HCT116 (cell line): ENCODE data around the gene ADRA2A. TPM values are rescaled to one million over a fixed set of nuclear protein-coding genes. Genes with fewer than 3 reads are reported as not detected.

Source experiments
- ATAC-seq: fragments of 200-7000 bp; cut with Tn5 transposase; 2 replicates; pipeline ENCODE4 v1.9.1; 2020; ENCODE audit warnings: mild to moderate bottlenecking, moderate library complexity
- BruUV-seq: library from RNA; stranded (reverse); fragments of 400-500 nt; replicated peaks from 2 replicates; lab custom pipeline; 2021; lab: Mats Ljungman, UMichigan
- CTCF ChIA-PET: fragments of 300-600 bp; sonication (Branson Sonifier 250); formaldehyde crosslinking; loops from one replicate; lab custom pipeline; 2021; ENCODE audit warnings: antibody characterized with exemption; lab: Charles Lee
- POLR2A ChIA-PET: fragments of 300-600, 350-600 bp; sonication (Branson Sonifier 250); formaldehyde crosslinking; loops from one replicate; lab custom pipeline; 2021; ENCODE audit warnings: antibody characterized with exemption; lab: Charles Lee
- RAD21 ChIA-PET, 2 experiments: fragments of 300-600 bp; sonication (Branson Sonifier 250); formaldehyde crosslinking; loops; one replicate each; lab custom pipeline; 2023; ENCODE audit warnings: low total read pairs in 2 of 2; ENCODE audit not compliant: uncharacterized antibody in 2 of 2, unreplicated experiment in 2 of 2, low non-redundant PET in 1 of 2; lab: Charles Lee
- DNase-seq: peaks from one replicate; pipeline ENCODE4 v3.0.0-alpha.2; 2010; ENCODE audit warnings: low read depth, low spot score
- H2AFZ ChIP-seq: fragments of 200-600 bp; shearing (Covaris generic), sonication (generic); 2 replicates; pipeline ENCODE4 v1.6.1; 2017; ENCODE audit warnings: low read depth, mixed run types, mixed read lengths, antibody characterized with exemption, low read length; ENCODE audit not compliant: poor library complexity, severe bottlenecking
- H3K27ac ChIP-seq: 2 replicates; pipeline ENCODE4 v1.5.1; 2012; ENCODE audit warnings: low read depth, low read length
- H3K27me3 ChIP-seq: fragments of 200-600 bp; sonication (generic); 2 replicates; pipeline ENCODE4 v1.6.1; 2016; ENCODE audit warnings: mixed run types, low read length, mixed read lengths; ENCODE audit not compliant: insufficient read depth
- H3K36me3 ChIP-seq, 2 experiments: fragments of 200-500 bp in 1 of 2; fragments of 200-600 bp in 1 of 2; sonication (Bioruptor generic) in 1 of 2; sonication (generic) in 1 of 2; 2 replicates each; pipeline versions ENCODE4 v1.5.1 to v1.6.1; 2014 to 2016; ENCODE audit warnings: low read length in 2 of 2, inconsistent platforms in 1 of 2, mixed read lengths in 1 of 2, mixed run types in 1 of 2; ENCODE audit not compliant: insufficient read depth in 2 of 2, control insufficient read depth in 1 of 2
- H3K4me1 ChIP-seq, 2 experiments: fragments of 200-600 bp in 1 of 2; sonication (generic) in 1 of 2; 2 replicates each; pipeline versions ENCODE4 v1.5.1 to v1.6.1; 2012 to 2017; ENCODE audit warnings: low read length in 2 of 2, inconsistent platforms in 1 of 2, mild to moderate bottlenecking in 1 of 2, mixed read lengths in 1 of 2, mixed run types in 1 of 2, moderate library complexity in 1 of 2; ENCODE audit not compliant: insufficient read depth in 2 of 2, control insufficient read depth in 1 of 2
- H3K4me2 ChIP-seq: fragments of 200-600 bp; sonication (generic); 2 replicates; pipeline ENCODE4 v1.6.1; 2017; ENCODE audit warnings: mixed run types, low read length, mixed read lengths
- H3K4me3 ChIP-seq, 2 experiments: fragments of 200-600 bp in 1 of 2; sonication (generic) in 1 of 2; replicated peaks in 1 of 2; 2 replicates each; pipeline ENCODE4 v1.5.1; 2011 to 2016; ENCODE audit warnings: low read length in 2 of 2, control low read depth in 1 of 2, low read depth in 1 of 2, mild to moderate bottlenecking in 1 of 2, mixed read lengths in 1 of 2, mixed run types in 1 of 2
- H3K79me2 ChIP-seq: fragments of 200-600 bp; sonication (generic); 2 replicates; pipeline ENCODE4 v1.6.1; 2017; ENCODE audit warnings: mild to moderate bottlenecking, mixed run types, low read length, moderate library complexity, mixed read lengths; ENCODE audit not compliant: insufficient read depth
- H3K9ac ChIP-seq: fragments of 200-600 bp; sonication (generic); 2 replicates; pipeline ENCODE4 v1.6.1; 2016; ENCODE audit warnings: low read length, mixed read lengths
- H3K9me2 ChIP-seq: fragments of 200-600 bp; sonication (generic), shearing (Covaris generic); 2 replicates; pipeline ENCODE4 v1.6.1; 2017; ENCODE audit warnings: mixed run types, mild to moderate bottlenecking, moderate library complexity; ENCODE audit not compliant: insufficient read depth
- H3K9me3 ChIP-seq, 2 experiments: fragments of 200-500 bp in 1 of 2; fragments of 200-600 bp in 1 of 2; sonication (Bioruptor generic) in 1 of 2; sonication (generic) in 1 of 2; 2 replicates each; pipeline ENCODE4 v1.6.1; 2014 to 2017; ENCODE audit warnings: low read length in 2 of 2, mixed read lengths in 2 of 2, inconsistent platforms in 1 of 2, low read depth in 1 of 2, mild to moderate bottlenecking in 1 of 2, mixed run types in 1 of 2, moderate library complexity in 1 of 2; ENCODE audit not compliant: control insufficient read depth in 1 of 2, insufficient read depth in 1 of 2
- H4K20me1 ChIP-seq: fragments of 200-600 bp; sonication (generic), shearing (Covaris generic); 2 replicates; pipeline ENCODE4 v1.6.1; 2017; ENCODE audit warnings: mixed run types, mild to moderate bottlenecking, moderate library complexity; ENCODE audit not compliant: insufficient read depth
- ATF3 ChIP-seq: IDR thresholded peaks from 2 replicates; pipeline ENCODE4 v1.6.1; 2012
- CBX3 ChIP-seq: IDR thresholded peaks from 2 replicates; pipeline ENCODE4 v1.6.1; 2012; ENCODE audit warnings: low read depth
- CEBPB ChIP-seq: IDR thresholded peaks from 2 replicates; pipeline ENCODE4 v1.6.1; 2012; ENCODE audit warnings: low read depth
- CTCF ChIP-seq, 3 experiments: fragments of 200-600 bp in 1 of 3; sonication (generic) in 1 of 3; IDR thresholded peaks in 2 of 3; conservative IDR thresholded peaks in 1 of 3; 2 replicates each; pipeline ENCODE4 v1.5.1; 2012 to 2017; ENCODE audit warnings: low read depth in 2 of 3, low read length in 2 of 3, antibody characterized with exemption in 1 of 3, borderline replicate concordance in 1 of 3, control low read depth in 1 of 3, mild to moderate bottlenecking in 1 of 3, mixed read lengths in 1 of 3, mixed run types in 1 of 3, moderate library complexity in 1 of 3; ENCODE audit not compliant: insufficient read depth in 1 of 3
- EGR1 ChIP-seq: IDR thresholded peaks from 2 replicates; pipeline ENCODE4 v1.6.1; 2012; ENCODE audit warnings: low read depth
- ELF1 ChIP-seq: IDR thresholded peaks from 2 replicates; pipeline ENCODE4 v1.6.1; 2012; ENCODE audit warnings: low read depth, borderline replicate concordance
- EZH2 ChIP-seq: fragments of 200-600 bp; sonication (generic); IDR thresholded peaks from 2 replicates; pipeline ENCODE4 v1.6.1; 2017; ENCODE audit warnings: antibody characterized with exemption, mixed run types
- FOSL1 ChIP-seq: IDR thresholded peaks from 2 replicates; pipeline ENCODE4 v1.6.1; 2012; ENCODE audit warnings: low read depth
- JUND ChIP-seq: IDR thresholded peaks from 2 replicates; pipeline ENCODE4 v1.6.1; 2012
- MAX ChIP-seq: IDR thresholded peaks from 2 replicates; pipeline ENCODE4 v1.6.1; 2012
- POLR2A ChIP-seq: IDR thresholded peaks from 2 replicates; pipeline ENCODE4 v1.7.0; 2011; ENCODE audit warnings: borderline replicate concordance; ENCODE audit not compliant: insufficient read depth, insufficient read length; ENCODE audit errors: extremely low read depth
- POLR2AphosphoS5 ChIP-seq: IDR thresholded peaks from 2 replicates; pipeline ENCODE4 v1.6.1; 2011; ENCODE audit warnings: mild to moderate bottlenecking, low read depth, low read length, moderate library complexity
- REST ChIP-seq: IDR thresholded peaks from 2 replicates; pipeline ENCODE4 v1.6.1; 2012; ENCODE audit warnings: low read depth
- SIN3A ChIP-seq: IDR thresholded peaks from 2 replicates; pipeline ENCODE4 v1.6.1; 2012; ENCODE audit warnings: low read depth
- SP1 ChIP-seq: IDR thresholded peaks from 2 replicates; pipeline ENCODE4 v1.6.1; 2012; ENCODE audit warnings: low read depth
- SRF ChIP-seq: IDR thresholded peaks from 2 replicates; pipeline ENCODE4 v1.6.1; 2012; ENCODE audit warnings: low read depth
- TCF7L2 ChIP-seq: IDR thresholded peaks from 2 replicates; pipeline ENCODE4 v1.7.0; 2011; ENCODE audit warnings: borderline replicate concordance, inconsistent platforms; ENCODE audit not compliant: insufficient read depth, insufficient read length; ENCODE audit errors: extremely low read depth
- YY1 ChIP-seq: IDR thresholded peaks from 2 replicates; pipeline ENCODE4 v1.6.1; 2011; ENCODE audit warnings: low read length, low read depth, moderate library complexity, mild to moderate bottlenecking; ENCODE audit not compliant: insufficient replicate concordance; ENCODE audit errors: extremely low read depth
- ZBTB33 ChIP-seq: IDR thresholded peaks from 2 replicates; pipeline ENCODE4 v1.6.1; 2011; ENCODE audit warnings: mild to moderate bottlenecking, low read length, moderate library complexity; ENCODE audit not compliant: insufficient replicate concordance; ENCODE audit errors: extremely low read depth
- ZFX ChIP-seq: fragments of 450-650 bp; IDR thresholded peaks from 2 replicates; pipeline ENCODE4 v1.6.1; 2017
- intact Hi-C: fragments of 100-400 bp; cut with micrococcal nuclease; formaldehyde crosslinking; loops from 2 replicates; pipeline ENCODE4 v1.10.0; 2022
- total RNA-seq: library from RNA; stranded (reverse); gene quantifications from one replicate; pipeline ENCODE4 v1.2.1, GENCODE V29; 2021; ENCODE audit not compliant: unreplicated experiment

ADRA2A gene
- total RNA-seq, 1 experiment from 2014 or later: 0.15 TPM

GRCh38 chr10:111085690-111086353 is 9.0 kb downstream of the ADRA2A start:
- Histone ChIP-seq H3K27ac (no peak overlapping the region), H4K20me1 (no peaks in the 10 kb centered on the region), H3K4me3 (no peak overlapping the region), H3K36me3 (no peaks in the 10 kb centered on the region), H3K9ac (no peak overlapping the region), H3K9me2 (no peaks in the 10 kb centered on the region), H3K9me3 (no peaks in the 10 kb centered on the region), H3K79me2 (no peaks in the 10 kb centered on the region), H3K4me2 (no peak overlapping the region)
- ATAC-seq (no peak), DNase-seq (no peak)
- BruUV-seq: no TSS peak
- no peak for TF ChIP-seq POLR2A
- TF ChIP-seq JUND: no peak
- no peak for TF ChIP-seq MAX
- no peak for TF ChIP-seq EZH2
- TF ChIP-seq CEBPB: no peak
- TF ChIP-seq POLR2AphosphoS5: no peak
- no peak for TF ChIP-seq ATF3
- TF ChIP-seq YY1: no peak
- TF ChIP-seq FOSL1: no peak
- TF ChIP-seq CTCF (IDR thresholded peaks at IDR 0.05 in 2 of 3, conservative IDR thresholded peaks at IDR 0.05 in 1 of 3; ENCODE audit: borderline replicate concordance in 1 of 3, insufficient read depth in 1 of 3, low read depth in 2 of 3, low read length in 2 of 3): no peak
- TF ChIP-seq SP1: no peak
- no peak for TF ChIP-seq REST
- TF ChIP-seq CBX3: no peak
- no peak for TF ChIP-seq ZBTB33
- TF ChIP-seq SRF: no peak
- no peak for TF ChIP-seq TCF7L2
- TF ChIP-seq EGR1: no peak
- TF ChIP-seq ELF1: no peak
- no peak for TF ChIP-seq ZFX
- TF ChIP-seq SIN3A: no peak
- TF ChIP-seq, all 23 proteins: peak for 0
- RAD21 ChIA-PET: interaction anchor here in 1 of 2 experiments (0.7 kb wide), 1 partner anchor 181 kb away, joined by 3 read pairs; no protein-coding TSS in a partner anchor
- peaks cover 6% of the 10 kb centered on the region; the same call in 1 of the 2 replicates for H3K27me3 ChIP-seq
- no peak overlapping the region for H2AFZ ChIP-seq
- CTCF ChIA-PET: no interaction called here
- H3K4me1 ChIP-seq: no peaks in the 10 kb centered on the region
- intact Hi-C loops: no loop called here
- POLR2A ChIA-PET: no interaction called here
